T-cell (primary cell): Measurements from ENCODE around the gene MRPS9. TPM values are rescaled to one million over a fixed set of nuclear protein-coding genes. Genes with fewer than 3 reads are reported as not detected.
A peak's percentile ranks its signal among the peaks of the same experiment; 100 is the strongest.

Source experiments
- ATAC-seq, 4 experiments: fragments of 200-7000 bp in 3 of 4; fragments of 150-1000 bp in 1 of 4; cut with Tn5 transposase; replicated peaks in 1 of 4; 1 replicate in 3 of 4; 2 replicates in 1 of 4; pipeline ENCODE4 v1.10.0; 2021; ENCODE audit warnings: moderate library complexity in 3 of 4, mild to moderate bottlenecking in 2 of 4, moderate number of reproducible peaks in 1 of 4
- CTCF ChIA-PET, 2 donors: fragments of 300-600 bp; sonication (Branson Sonifier 250); formaldehyde crosslinking; loops; one replicate each; lab custom pipeline; 2022; ENCODE audit warnings: antibody characterized with exemption in 2 of 2; lab: Charles Lee
- POLR2A ChIA-PET, 2 donors: fragments of 300-600 bp; sonication (Branson Sonifier 250); formaldehyde crosslinking; loops; one replicate each; lab custom pipeline; 2022; ENCODE audit warnings: antibody characterized with exemption in 2 of 2; lab: Charles Lee
- DNase-seq, 35 experiments: peaks; one replicate each; pipeline versions ENCODE4 v3.0.0 to v3.0.0-alpha.2; 2013 to 2023
- H3K27ac ChIP-seq: one replicate; pipeline ENCODE4 v1.5.1; 2013; ENCODE audit warnings: low read length
- H3K27me3 ChIP-seq, 2 experiments: replicated peaks in 1 of 2; 1 replicate in 1 of 2; 2 replicates in 1 of 2; pipeline versions ENCODE4 v1.6.1 to v1.7.0; 2013; ENCODE audit warnings: low read length in 1 of 2, mixed read lengths in 1 of 2; ENCODE audit not compliant: control insufficient read depth in 2 of 2, insufficient read depth in 2 of 2; ENCODE audit errors: extremely low read depth in 1 of 2
- H3K36me3 ChIP-seq, 2 donors: 1 replicate in 1 of 2; 2 replicates in 1 of 2; pipeline versions ENCODE4 v1.6.1 to v1.7.0; 2013; ENCODE audit warnings: low read length in 1 of 2; ENCODE audit not compliant: control insufficient read depth in 2 of 2, insufficient read depth in 1 of 2; ENCODE audit errors: extremely low read depth in 1 of 2
- H3K4me1 ChIP-seq, 2 experiments: 1 replicate in 1 of 2; 2 replicates in 1 of 2; pipeline versions ENCODE4 v1.6.1 to v1.7.0; 2013; ENCODE audit warnings: low read length in 2 of 2, mixed read lengths in 1 of 2; ENCODE audit not compliant: insufficient read depth in 2 of 2, control insufficient read depth in 1 of 2; ENCODE audit errors: extremely low read depth in 1 of 2
- H3K4me3 ChIP-seq, 2 donors: 1 replicate in 1 of 2; 2 replicates in 1 of 2; pipeline versions ENCODE4 v1.5.1 to v1.7.0; 2013; ENCODE audit warnings: mild to moderate bottlenecking in 2 of 2, low read length in 1 of 2, moderate library complexity in 1 of 2; ENCODE audit not compliant: control insufficient read depth in 1 of 2; ENCODE audit errors: extremely low read depth in 1 of 2
- H3K9me3 ChIP-seq: 2 replicates; pipeline ENCODE4 v1.7.0; 2013
- H3K27ac Mint-ChIP-seq, 2 donors: one replicate each; pipeline ENCODE4 v1.8.0; 2020 to 2021; ENCODE audit warnings: mild to moderate bottlenecking in 2 of 2, mixed read lengths in 2 of 2
- H3K27me3 Mint-ChIP-seq, 2 donors: one replicate each; pipeline ENCODE4 v1.8.0; 2021 to 2022; ENCODE audit warnings: mixed read lengths in 2 of 2
- H3K36me3 Mint-ChIP-seq: one replicate; pipeline ENCODE4 v1.8.0; 2021; ENCODE audit warnings: mixed read lengths
- H3K4me1 Mint-ChIP-seq, 3 donors: one replicate each; pipeline ENCODE4 v1.8.0; 2020 to 2022; ENCODE audit warnings: mixed read lengths in 3 of 3, mild to moderate bottlenecking in 1 of 3
- H3K4me3 Mint-ChIP-seq, 3 donors: one replicate each; pipeline ENCODE4 v1.8.0; 2020 to 2022; ENCODE audit warnings: mild to moderate bottlenecking in 3 of 3, mixed read lengths in 3 of 3, moderate library complexity in 3 of 3
- H3K9me3 Mint-ChIP-seq, 3 donors: one replicate each; pipeline ENCODE4 v1.8.0; 2020 to 2022; ENCODE audit warnings: mixed read lengths in 3 of 3
- WGBS: methylation state at CpG from one replicate; pipeline ENCODE4 v1.1.5; 2013; ENCODE audit warnings: missing lambda C conversion rate; ENCODE audit not compliant: insufficient coverage; 5-methylcytosine and 5-hydroxymethylcytosine counted together
- total RNA-seq, 35 experiments: library from RNA in 6 of 35; stranded (reverse) in 6 of 35; fragments of 120-200 nt in 1 of 35; gene quantifications; one replicate each; pipeline versions ENCODE4 v1.2.1 to v1.2.4 and lab custom pipeline; 2013 to 2026

Gene MRPS9
- total RNA-seq, 5 donors from 2014 or later (not counting 1 experiment from before 2014, with no cell fraction given): 14.0 to 24.9 (median 19.5) TPM

DNA sequence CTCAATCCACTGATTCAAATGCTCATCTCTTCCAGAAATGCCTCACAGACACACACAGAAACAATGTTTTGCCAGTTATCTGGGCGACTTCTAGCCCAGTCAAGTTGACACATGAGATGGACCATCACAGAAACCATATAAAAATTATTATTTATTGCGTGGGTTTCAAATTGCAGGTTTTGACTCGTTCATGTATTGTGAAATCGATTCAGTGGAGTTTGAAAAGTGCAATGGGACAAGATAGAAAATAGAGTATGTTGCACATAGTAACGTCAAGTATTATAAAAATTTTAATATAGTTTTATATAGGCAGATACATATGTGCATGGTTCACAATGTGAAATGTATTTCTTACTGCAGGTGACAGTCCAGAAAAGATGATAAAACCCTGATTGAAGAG is 100.8 kb downstream of the MRPS9 start:
- ATAC-seq (no peak), DNase-seq (no peak)
- peaks cover 43 to 44% of the 10 kb centered on the region in 2 donors for H3K27me3 Mint-ChIP-seq
- no peaks in the 10 kb centered on the region for H3K9me3 Mint-ChIP-seq
- Histone ChIP-seq H3K36me3 (no peaks in the 10 kb centered on the region), H3K9me3 (no peaks in the 10 kb centered on the region), H3K27me3 (peaks cover 0 to 16% of the 10 kb centered on the region in 2 experiments), H3K27ac (no peak overlapping the region), H3K4me3 (no peak overlapping the region), H3K4me1 (peaks cover 0 to 4% of the 10 kb centered on the region in 2 experiments)
- H3K4me1 Mint-ChIP-seq: peaks cover 0 to 6% (median 6%) of the 10 kb centered on the region in 3 donors
- CTCF ChIA-PET: no interaction called here
- no peaks in the 10 kb centered on the region for H3K36me3 Mint-ChIP-seq
- no peak overlapping the region for H3K27ac Mint-ChIP-seq
- POLR2A ChIA-PET: no interaction called here
- no CpG with 5 or more reads among the region's 5 CpGs for WGBS
- no peak overlapping the region for H3K4me3 Mint-ChIP-seq

DNA sequence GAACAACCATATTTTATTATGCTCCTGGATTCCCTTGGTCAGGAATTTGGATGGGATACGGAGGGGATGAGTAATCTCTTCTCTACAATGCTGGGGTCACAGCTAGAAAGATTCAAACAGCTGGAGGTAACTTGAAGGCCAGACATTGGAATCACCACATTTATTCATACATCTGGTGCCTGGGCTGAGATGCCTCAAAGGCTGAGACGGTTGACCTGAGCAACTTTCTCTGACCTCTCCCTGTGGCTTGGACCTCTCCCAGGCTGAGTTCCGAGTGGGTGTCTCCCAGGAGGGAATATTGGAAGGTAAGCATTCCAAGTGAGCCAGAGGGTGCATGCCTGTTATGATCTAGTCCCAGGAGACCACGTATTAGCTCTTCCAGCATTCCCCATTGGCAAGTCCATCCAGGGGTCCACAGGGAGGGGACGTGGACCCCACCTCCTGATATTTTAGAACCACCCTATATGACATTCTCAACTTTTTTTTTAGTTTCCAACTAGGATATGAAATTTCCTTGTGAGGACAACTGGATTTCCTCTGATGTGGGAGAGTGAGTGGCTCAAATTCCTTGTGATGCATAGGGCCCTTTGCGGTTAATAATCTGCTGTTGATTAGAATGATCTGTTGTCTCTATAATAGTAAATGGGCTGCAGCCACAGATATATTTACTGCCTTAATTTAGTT is 101.8 kb downstream of the MRPS9 start:
- ChIA-PET CTCF (no interaction called here), POLR2A (no interaction called here)
- no peak overlapping the region for H3K4me3 Mint-ChIP-seq
- ATAC-seq (no peak), DNase-seq (no peak)
- H3K4me1 ChIP-seq: peaks cover 3 to 9% of the 10 kb centered on the region in 2 experiments
- peaks cover 3 to 22% of the 10 kb centered on the region in 2 experiments for H3K27me3 ChIP-seq
- H3K27ac ChIP-seq: no peak overlapping the region
- H3K4me1 Mint-ChIP-seq: peaks cover 4 to 11% (median 10%) of the 10 kb centered on the region in 3 donors
- no peaks in the 10 kb centered on the region for H3K9me3 Mint-ChIP-seq
- WGBS: no CpG with 5 or more reads among the region's 6 CpGs
- no peaks in the 10 kb centered on the region for H3K9me3 ChIP-seq
- H3K27me3 Mint-ChIP-seq: peaks cover 45 to 47% of the 10 kb centered on the region in 2 donors
- H3K36me3 Mint-ChIP-seq: no peaks in the 10 kb centered on the region
- no peaks in the 10 kb centered on the region for H3K36me3 ChIP-seq
- H3K4me3 ChIP-seq: no peak overlapping the region
- no peak overlapping the region for H3K27ac Mint-ChIP-seq

DNA sequence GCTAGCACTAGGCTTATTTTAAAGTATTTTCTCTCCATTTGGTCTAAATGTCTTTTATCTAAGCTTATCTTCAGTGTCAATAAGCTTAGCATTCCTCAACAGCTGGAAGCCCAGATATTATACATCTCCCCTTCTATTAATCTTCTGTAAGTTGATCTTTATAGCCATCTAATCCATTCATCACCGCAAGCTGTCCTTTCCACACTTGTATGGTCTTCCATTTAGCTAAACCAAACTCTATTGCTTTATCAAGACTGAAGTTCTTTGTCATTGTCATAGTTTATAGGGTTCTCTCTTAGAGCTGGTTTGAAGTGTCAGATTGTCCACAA is 102.3 kb downstream of the MRPS9 start:
- Mint-ChIP-seq H3K27me3 (peaks cover 49 to 50% of the 10 kb centered on the region in 2 donors), H3K4me1 (peaks cover 7 to 13% (median 12%) of the 10 kb centered on the region in 3 donors), H3K27ac (no peak overlapping the region), H3K36me3 (no peaks in the 10 kb centered on the region), H3K9me3 (no peaks in the 10 kb centered on the region), H3K4me3 (no peak overlapping the region)
- ChIA-PET POLR2A (no interaction called here), CTCF (no interaction called here)
- no CpG with 5 or more reads among the region's 1 CpG for WGBS
- H3K4me1 ChIP-seq: peaks cover 3 to 10% of the 10 kb centered on the region in 2 experiments
- no peaks in the 10 kb centered on the region for H3K9me3 ChIP-seq
- no peak for DNase-seq
- H3K36me3 ChIP-seq: no peaks in the 10 kb centered on the region
- H3K27ac ChIP-seq: no peak overlapping the region
- H3K4me3 ChIP-seq: no peak overlapping the region
- no peak for ATAC-seq
- peaks cover 6 to 25% of the 10 kb centered on the region in 2 experiments for H3K27me3 ChIP-seq

DNA sequence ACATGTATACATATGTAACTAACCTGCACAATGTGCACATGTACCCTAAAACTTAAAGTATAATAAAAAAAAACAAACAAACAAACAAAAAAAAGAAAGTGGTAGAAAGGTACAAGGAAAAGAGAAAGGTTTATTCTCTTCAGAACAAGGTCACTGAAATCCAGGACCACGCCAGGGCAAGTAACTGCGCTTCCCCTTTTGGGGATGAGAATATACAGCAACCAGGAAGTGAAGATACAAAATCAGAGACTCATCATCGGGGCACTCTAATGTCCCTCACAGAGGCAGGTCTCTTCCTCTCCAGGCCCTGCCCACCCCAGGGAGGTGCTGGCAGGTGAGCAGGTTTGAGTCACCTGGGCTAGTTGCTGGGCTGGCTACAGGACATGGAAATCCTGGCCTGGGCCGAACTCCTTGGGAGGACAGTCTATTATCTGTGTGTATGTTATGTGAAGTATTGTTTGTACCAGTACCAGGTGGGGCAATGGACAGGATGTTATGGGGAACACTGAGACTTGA is 103.3 kb downstream of the MRPS9 start:
- peaks cover 48 to 51% of the 10 kb centered on the region in 2 donors for H3K27me3 Mint-ChIP-seq
- POLR2A ChIA-PET: no interaction called here
- no peak overlapping the region for H3K27ac ChIP-seq
- H3K4me1 ChIP-seq: peaks cover 3 to 10% of the 10 kb centered on the region in 2 experiments
- no peak overlapping the region for H3K4me3 Mint-ChIP-seq
- H3K4me1 Mint-ChIP-seq: peaks cover 7 to 13% (median 12%) of the 10 kb centered on the region in 3 donors
- no peaks in the 10 kb centered on the region for H3K36me3 ChIP-seq
- no peak for DNase-seq
- WGBS: 83% methylated on average over 3 of the region's 4 CpGs
- H3K4me3 ChIP-seq: no peak overlapping the region
- peaks cover 6 to 30% of the 10 kb centered on the region in 2 experiments for H3K27me3 ChIP-seq
- H3K27ac Mint-ChIP-seq: no peak overlapping the region
- H3K9me3 Mint-ChIP-seq: no peaks in the 10 kb centered on the region
- CTCF ChIA-PET: interaction anchor here in 1 of 2 donors (0.6 kb wide), 1 partner anchor 150 kb away, joined by 7 read pairs; no protein-coding TSS in a partner anchor
- no peaks in the 10 kb centered on the region for H3K36me3 Mint-ChIP-seq
- no peak for ATAC-seq
- no peaks in the 10 kb centered on the region for H3K9me3 ChIP-seq

DNA sequence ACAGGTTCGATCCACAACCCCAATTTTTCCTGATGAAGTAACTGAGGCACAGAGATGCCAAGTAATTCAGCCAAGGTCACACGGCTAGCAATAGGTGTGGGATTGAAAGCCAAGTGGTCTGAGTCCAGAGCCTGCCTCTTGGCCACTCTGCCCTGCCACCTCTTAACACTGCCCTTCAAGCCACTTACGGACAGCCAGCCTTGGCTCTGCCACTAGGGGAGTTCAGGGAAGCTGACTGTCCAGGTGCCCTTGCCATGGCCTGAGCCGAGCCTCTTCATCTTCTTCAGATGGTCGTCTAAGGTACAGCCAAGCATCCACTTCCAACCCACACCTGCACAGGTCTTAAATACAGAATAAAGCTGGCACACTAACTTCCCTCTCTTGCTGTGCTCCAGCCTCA is 104.4 kb downstream of the MRPS9 start:
- no peak overlapping the region for H3K27ac Mint-ChIP-seq
- peak overlapping the region in 1 of 3 donors; percentile 74 for H3K4me3 Mint-ChIP-seq
- Histone ChIP-seq H3K4me1 (peaks cover 3 to 10% of the 10 kb centered on the region in 2 experiments), H3K27ac (no peak overlapping the region), H3K27me3 (peaks cover 6 to 30% of the 10 kb centered on the region in 2 experiments), H3K36me3 (no peaks in the 10 kb centered on the region), H3K9me3 (no peaks in the 10 kb centered on the region), H3K4me3 (no peak overlapping the region)
- ATAC-seq (no peak), DNase-seq (no peak)
- peaks cover 7 to 13% (median 12%) of the 10 kb centered on the region in 3 donors for H3K4me1 Mint-ChIP-seq
- H3K36me3 Mint-ChIP-seq: no peaks in the 10 kb centered on the region
- no peaks in the 10 kb centered on the region for H3K9me3 Mint-ChIP-seq
- ChIA-PET POLR2A (no interaction called here), CTCF (no interaction called here)
- 77% methylated on average over 4 of the region's 5 CpGs for WGBS
- H3K27me3 Mint-ChIP-seq: peaks cover 52 to 59% of the 10 kb centered on the region in 2 donors

DNA sequence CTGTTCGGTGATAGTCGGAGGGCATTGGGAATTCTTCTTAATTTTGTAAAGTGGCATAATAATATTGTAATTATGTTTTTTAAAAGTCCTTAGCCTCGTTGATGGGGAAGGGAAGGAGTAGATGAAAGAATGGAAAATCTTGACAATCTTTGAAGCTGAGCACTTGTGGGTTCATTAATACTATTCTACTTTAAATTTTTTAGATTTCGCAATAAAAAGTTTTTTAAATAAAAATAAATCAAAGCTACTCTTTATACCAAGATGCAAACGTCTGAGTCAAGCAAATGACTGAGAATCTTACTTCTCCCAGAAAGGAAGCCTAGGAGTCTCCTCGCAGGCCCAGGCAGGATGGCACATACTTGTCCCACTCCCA is 105.2 kb downstream of the MRPS9 start:
- H3K27me3 Mint-ChIP-seq: peaks cover 58 to 63% of the 10 kb centered on the region in 2 donors
- Histone ChIP-seq H3K4me1 (peaks cover 3 to 10% of the 10 kb centered on the region in 2 experiments), H3K9me3 (no peaks in the 10 kb centered on the region), H3K27ac (no peak overlapping the region), H3K27me3 (peaks cover 6 to 30% of the 10 kb centered on the region in 2 experiments), H3K36me3 (no peaks in the 10 kb centered on the region), H3K4me3 (no peak overlapping the region)
- ATAC-seq (no peak), DNase-seq (no peak)
- ChIA-PET CTCF (no interaction called here), POLR2A (no interaction called here)
- no peaks in the 10 kb centered on the region for H3K9me3 Mint-ChIP-seq
- H3K4me3 Mint-ChIP-seq: peak overlapping the region; percentile 59 to 74 (median 71)
- H3K27ac Mint-ChIP-seq: no peak overlapping the region
- H3K36me3 Mint-ChIP-seq: no peaks in the 10 kb centered on the region
- 25% methylated on average over 2 of the region's 6 CpGs for WGBS
- peaks cover 7 to 13% (median 12%) of the 10 kb centered on the region in 3 donors for H3K4me1 Mint-ChIP-seq
